Measurements from ENCODE around the gene GIPC1.

- TF ChIP-seq MAX (CRISPR knock-in tag; IDR thresholded peaks at IDR 0.05) (no peak), E2F1 (CRISPR knock-in tag; IDR thresholded peaks at IDR 0.05) (no peak), PRDM10 (IDR thresholded peaks at IDR 0.05; ENCODE audit: partially characterized antibody) (no peak), CTBP1 (IDR thresholded peaks at IDR 0.05; ENCODE audit: borderline replicate concordance) (no peak), CBFB (CRISPR knock-in tag; IDR thresholded peaks at IDR 0.05) (no peak), DDX20 (tag; IDR thresholded peaks at IDR 0.05; ENCODE audit: low read depth) (no peak), EZH2 (IDR thresholded peaks at IDR 0.05; ENCODE audit: borderline replicate concordance, low read depth, low read length) (no peak), KDM1A (IDR thresholded peaks at IDR 0.05) (no peak), GTF3C2 (IDR thresholded peaks at IDR 0.05; ENCODE audit: borderline replicate concordance, extremely low read depth, insufficient read length) (no peak)
Measured at GRCh38 chr19:14515501-14516047, 19.6 kb upstream of the GIPC1 start.

Measured in K562 (cell line).